Measurements from ENCODE around the gene MAP3K2.

- TF ChIP-seq CTCF (IDR thresholded peaks at IDR 0.05) (no peak), POLR2A (IDR thresholded peaks at IDR 0.05) (no peak)
Observed at GRCh38 chr2:127403460-127403859, 15.7 kb upstream of the MAP3K2 start.
